ENCODE results near the gene ATP1B4. TPM values are rescaled to one million over a fixed set of nuclear protein-coding genes. Genes with fewer than 3 reads are reported as not detected.
"Not testable (repeated sequence)": the region's sequence is repeated elsewhere in the genome, so short reads cannot be mapped to it uniquely, and the experiment has no call there.

Gene ATP1B4
- total RNA-seq (2014; rRNA removed; shearing (Covaris generic)) = not detected in 2 replicates

GRCh38 chrX:120361764-120362305 lies at the start of gene ATP1B4:
Gene ATP1B4 (plus strand): TSS chrX:120362089. CDS start chrX:120362169, 80 bp downstream.
- H3K36me3 ChIP-seq (replicated peaks; ENCODE audit: control insufficient read depth, insufficient read depth, low read length) = no peaks in the 10 kb centered on the region
- H3K4me3 ChIP-seq (ENCODE audit: insufficient read depth, low read depth, low read length) = no peak within 1 kb of the TSS
- H3K27me3 ChIP-seq (ENCODE audit: control insufficient read depth, insufficient read depth, low read length) = no peaks in the 10 kb centered on the region
- DNase-seq = no peak

GRCh38 chrX:120315776-120316175 lies 46.1 kb upstream of the ATP1B4 start:
- no peaks in the 10 kb centered on the region for H3K36me3 ChIP-seq (replicated peaks; ENCODE audit: control insufficient read depth, insufficient read depth, low read length)
- DNase-seq = no peak
- no peak overlapping the region for H3K4me3 ChIP-seq (ENCODE audit: insufficient read depth, low read depth, low read length)
- peaks cover 22% of the 10 kb centered on the region for H3K27me3 ChIP-seq (ENCODE audit: control insufficient read depth, insufficient read depth, low read length)

GRCh38 chrX:120316587-120317283 lies 45.2 kb upstream of the ATP1B4 start:
- no peak for DNase-seq
- peaks cover 13% of the 10 kb centered on the region for H3K27me3 ChIP-seq (ENCODE audit: control insufficient read depth, insufficient read depth, low read length)
- H3K4me3 ChIP-seq (ENCODE audit: insufficient read depth, low read depth, low read length) = no peak overlapping the region
- H3K36me3 ChIP-seq (replicated peaks; ENCODE audit: control insufficient read depth, insufficient read depth, low read length) = no peaks in the 10 kb centered on the region

DNA sequence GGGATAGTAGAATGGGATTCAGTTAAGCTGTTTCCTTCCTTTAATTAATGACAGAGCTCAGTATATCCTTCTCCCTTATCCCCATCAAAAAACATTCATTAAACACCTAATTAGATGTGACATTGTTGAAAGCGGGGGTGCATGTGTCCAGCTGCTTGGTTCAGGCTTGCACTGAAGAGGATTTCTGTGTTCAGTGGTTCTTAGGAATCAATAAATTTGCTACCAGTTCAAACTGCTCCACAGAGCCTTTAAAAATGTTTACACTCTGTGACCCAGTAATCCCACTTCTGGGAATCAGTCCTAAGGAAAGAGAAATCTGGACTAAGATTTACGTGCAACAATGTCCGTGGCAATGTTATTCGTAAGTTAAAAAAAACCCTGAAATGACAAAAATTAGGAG lies 43.5 kb upstream of the ATP1B4 start:
- no peak for DNase-seq
- no peaks in the 10 kb centered on the region for H3K36me3 ChIP-seq (replicated peaks; ENCODE audit: control insufficient read depth, insufficient read depth, low read length)
- peaks cover 2% of the 10 kb centered on the region; the same call in 1 of the 2 replicates for H3K27me3 ChIP-seq (ENCODE audit: control insufficient read depth, insufficient read depth, low read length)
- no peak overlapping the region for H3K4me3 ChIP-seq (ENCODE audit: insufficient read depth, low read depth, low read length)

GRCh38 chrX:120321520-120322281 lies 40.2 kb upstream of the ATP1B4 start:
- Histone ChIP-seq H3K27me3 (ENCODE audit: control insufficient read depth, insufficient read depth, low read length) (no peaks in the 10 kb centered on the region), H3K36me3 (replicated peaks; ENCODE audit: control insufficient read depth, insufficient read depth, low read length) (no peaks in the 10 kb centered on the region), H3K4me3 (ENCODE audit: insufficient read depth, low read depth, low read length) (no peak overlapping the region)
- DNase-seq = no peak

DNA sequence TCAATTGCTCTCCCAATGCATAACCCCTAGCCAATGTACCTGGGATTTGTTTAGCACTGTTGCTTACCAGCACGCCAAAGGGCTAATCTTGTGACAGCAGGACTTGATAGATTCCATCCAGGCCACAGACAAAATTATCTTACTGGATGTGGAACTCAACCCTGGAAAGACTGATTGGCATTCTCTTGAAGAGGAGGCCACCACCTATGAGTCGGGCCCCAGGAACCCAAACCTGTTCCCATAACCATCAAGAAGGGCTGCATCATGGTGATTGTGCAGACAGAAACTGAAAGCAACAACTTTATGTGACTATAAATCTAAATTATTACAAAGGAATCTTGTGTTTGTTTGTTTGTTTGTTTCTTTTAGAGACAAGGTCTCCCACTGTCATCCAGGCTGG lies 30.8 kb upstream of the ATP1B4 start:
- Histone ChIP-seq H3K36me3 (replicated peaks; ENCODE audit: control insufficient read depth, insufficient read depth, low read length) (no peaks in the 10 kb centered on the region), H3K27me3 (ENCODE audit: control insufficient read depth, insufficient read depth, low read length) (no peaks in the 10 kb centered on the region), H3K4me3 (ENCODE audit: insufficient read depth, low read depth, low read length) (no peak overlapping the region)
- no peak for DNase-seq

DNA sequence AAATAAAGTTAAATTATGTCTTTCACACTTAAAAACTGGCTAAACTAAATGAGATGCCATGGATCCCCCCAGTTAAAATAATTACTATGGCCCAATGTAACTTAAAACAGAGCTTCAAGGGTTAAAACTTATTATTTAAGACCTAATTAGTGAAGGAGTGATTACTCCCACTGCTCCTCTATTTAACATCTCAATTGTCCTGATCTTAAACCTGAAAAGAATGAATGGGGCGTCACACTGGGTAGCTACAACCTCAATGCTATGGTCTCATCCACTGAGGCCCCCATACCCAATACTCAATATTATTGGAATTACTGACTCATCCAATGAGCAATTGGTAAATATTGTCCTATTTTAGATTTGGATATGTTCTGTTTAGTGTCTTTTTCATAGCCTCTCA lies 29.5 kb upstream of the ATP1B4 start:
- Histone ChIP-seq H3K27me3 (ENCODE audit: control insufficient read depth, insufficient read depth, low read length) (no peaks in the 10 kb centered on the region), H3K36me3 (replicated peaks; ENCODE audit: control insufficient read depth, insufficient read depth, low read length) (no peaks in the 10 kb centered on the region), H3K4me3 (ENCODE audit: insufficient read depth, low read depth, low read length) (no peak overlapping the region)
- DNase-seq = peak; percentile 16

GRCh38 chrX:120334151-120334550 lies 27.7 kb upstream of the ATP1B4 start:
- Histone ChIP-seq H3K27me3 (ENCODE audit: control insufficient read depth, insufficient read depth, low read length) (no peaks in the 10 kb centered on the region), H3K4me3 (ENCODE audit: insufficient read depth, low read depth, low read length) (no peak overlapping the region), H3K36me3 (replicated peaks; ENCODE audit: control insufficient read depth, insufficient read depth, low read length) (no peaks in the 10 kb centered on the region)
- DNase-seq = no peak

DNA sequence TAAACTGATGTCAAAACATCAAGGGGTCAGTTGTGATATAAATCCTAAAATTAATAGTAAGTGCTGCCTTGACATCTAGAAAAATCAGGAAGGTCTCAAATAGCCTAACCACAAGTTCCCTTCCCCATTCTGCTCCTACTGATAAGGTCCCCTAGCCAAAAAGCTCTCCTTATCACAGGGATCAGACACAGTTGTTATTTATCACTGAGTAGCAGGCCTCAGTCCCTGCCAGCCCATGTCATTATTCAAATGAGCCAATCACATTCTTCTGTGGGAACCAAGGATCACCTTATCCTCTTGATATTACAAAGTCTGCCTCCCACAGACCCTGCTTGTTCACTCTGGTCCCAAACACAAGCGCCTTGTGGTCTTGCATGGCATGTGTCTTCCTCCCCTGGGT lies 27.3 kb upstream of the ATP1B4 start:
- Histone ChIP-seq H3K27me3 (ENCODE audit: control insufficient read depth, insufficient read depth, low read length) (no peaks in the 10 kb centered on the region), H3K4me3 (ENCODE audit: insufficient read depth, low read depth, low read length) (no peak overlapping the region), H3K36me3 (replicated peaks; ENCODE audit: control insufficient read depth, insufficient read depth, low read length) (no peaks in the 10 kb centered on the region)
- DNase-seq = no peak

- Histone ChIP-seq H3K27me3 (ENCODE audit: control insufficient read depth, insufficient read depth, low read length) (no peaks in the 10 kb centered on the region), H3K4me3 (ENCODE audit: insufficient read depth, low read depth, low read length) (no peak overlapping the region), H3K36me3 (replicated peaks; ENCODE audit: control insufficient read depth, insufficient read depth, low read length) (no peaks in the 10 kb centered on the region)
- no peak for DNase-seq
These were observed 26.6 kb upstream of the ATP1B4 start for GRCh38 chrX:120335289-120335688.

- Histone ChIP-seq H3K4me3 (ENCODE audit: insufficient read depth, low read depth, low read length) (no peak overlapping the region), H3K36me3 (replicated peaks; ENCODE audit: control insufficient read depth, insufficient read depth, low read length) (no peaks in the 10 kb centered on the region), H3K27me3 (ENCODE audit: control insufficient read depth, insufficient read depth, low read length) (no peaks in the 10 kb centered on the region)
- no peak for DNase-seq
These were observed 25.0 kb upstream of the ATP1B4 start for GRCh38 chrX:120336899-120337298.

DNA sequence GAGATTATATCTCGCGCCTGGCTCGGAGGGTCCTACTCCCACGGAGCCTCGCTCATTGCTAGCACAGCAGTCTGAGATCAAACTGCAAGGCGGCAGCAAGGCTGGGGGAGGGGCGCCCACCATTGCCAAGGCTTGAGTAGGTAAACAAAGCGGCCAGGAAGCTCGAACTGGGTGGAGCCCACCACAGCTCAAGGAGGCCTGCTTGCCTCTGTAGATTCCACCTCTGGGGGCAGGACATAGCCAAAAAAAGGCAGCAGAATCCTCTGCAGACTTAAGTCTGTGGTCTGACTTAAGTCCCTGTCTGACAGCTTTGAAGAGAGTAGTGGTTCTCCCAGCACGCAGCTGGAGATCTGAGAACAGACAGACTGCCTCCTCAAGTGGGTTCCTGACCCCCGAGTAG lies 17.3 kb upstream of the ATP1B4 start:
- not testable (repeated sequence) for H3K36me3 ChIP-seq (replicated peaks; ENCODE audit: control insufficient read depth, insufficient read depth, low read length); H3K4me3 ChIP-seq (ENCODE audit: insufficient read depth, low read depth, low read length); H3K27me3 ChIP-seq (ENCODE audit: control insufficient read depth, insufficient read depth, low read length); DNase-seq

DNA sequence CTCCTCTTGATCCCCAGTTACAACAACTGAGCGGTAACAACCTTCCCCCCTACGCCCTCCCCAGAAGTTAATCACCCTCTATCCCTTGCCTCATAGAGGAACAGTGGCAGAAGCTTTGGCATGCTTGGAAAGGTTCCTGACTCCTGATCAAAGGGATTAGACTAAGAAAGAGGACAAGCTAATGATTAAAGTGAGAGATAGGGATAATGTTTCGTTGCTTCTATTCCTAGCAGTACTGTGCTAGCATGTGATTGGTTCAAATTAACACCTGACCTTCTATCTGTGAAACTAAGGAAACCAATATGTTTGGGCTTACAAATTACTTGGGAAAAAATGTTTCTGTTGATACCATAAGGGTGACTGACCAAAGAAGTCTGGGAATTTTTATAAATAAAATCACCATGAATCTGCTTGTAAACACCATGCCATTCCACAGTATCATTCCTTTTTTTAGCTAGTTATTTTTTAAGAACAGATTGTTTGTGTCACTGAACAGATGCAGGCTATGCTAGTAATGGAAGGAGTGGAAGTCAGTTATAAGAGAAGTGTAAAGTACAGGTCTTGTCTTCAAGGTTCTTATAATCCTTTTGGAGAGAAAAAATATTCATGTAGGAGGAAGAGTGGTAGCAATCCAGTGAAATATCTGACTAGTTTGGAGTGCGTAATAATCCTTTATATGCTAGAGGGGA lies 11.3 kb upstream of the ATP1B4 start:
- Histone ChIP-seq H3K36me3 (replicated peaks; ENCODE audit: control insufficient read depth, insufficient read depth, low read length) (no peaks in the 10 kb centered on the region), H3K27me3 (ENCODE audit: control insufficient read depth, insufficient read depth, low read length) (no peaks in the 10 kb centered on the region), H3K4me3 (ENCODE audit: insufficient read depth, low read depth, low read length) (no peak overlapping the region)
- no peak for DNase-seq

GRCh38 chrX:120356084-120356483 lies 5.8 kb upstream of the ATP1B4 start:
- Histone ChIP-seq H3K4me3 (ENCODE audit: insufficient read depth, low read depth, low read length) (no peak overlapping the region), H3K36me3 (replicated peaks; ENCODE audit: control insufficient read depth, insufficient read depth, low read length) (no peaks in the 10 kb centered on the region), H3K27me3 (ENCODE audit: control insufficient read depth, insufficient read depth, low read length) (no peaks in the 10 kb centered on the region)
- DNase-seq = no peak

GRCh38 chrX:120357186-120357585 lies 4.7 kb upstream of the ATP1B4 start:
- DNase-seq = no peak
- Histone ChIP-seq H3K36me3 (replicated peaks; ENCODE audit: control insufficient read depth, insufficient read depth, low read length) (no peaks in the 10 kb centered on the region), H3K27me3 (ENCODE audit: control insufficient read depth, insufficient read depth, low read length) (no peaks in the 10 kb centered on the region), H3K4me3 (ENCODE audit: insufficient read depth, low read depth, low read length) (no peak overlapping the region)
